ENCODE data around the gene ABR.

GRCh38 chr17:1208966-1209365 is 29.2 kb upstream of the ABR start:
- no peak for TF ChIP-seq EZH2 (IDR thresholded peaks at IDR 0.05; ENCODE audit: low read length, unreplicated experiment)
- no peak for TF ChIP-seq CTCF (conservative IDR thresholded peaks at IDR 0.05; ENCODE audit: low read depth, low read length)
- TF ChIP-seq EZH2phosphoT487 (IDR thresholded peaks at IDR 0.05; ENCODE audit: borderline replicate concordance, low read length): no peak
